H9 (cell line): Measurements from ENCODE around the gene NRCAM. TPM values are rescaled to one million over a fixed set of nuclear protein-coding genes. Genes with fewer than 3 reads are reported as not detected.

Experiments used
- DNase-seq: peaks from one replicate; pipeline ENCODE4 v3.0.0-alpha.2; 2017
- H2AFZ ChIP-seq: one replicate; pipeline ENCODE4 v1.6.1; 2013; ENCODE audit warnings: mild to moderate bottlenecking, low read length, control low read depth, moderate library complexity
- H2AK5ac ChIP-seq: 2 replicates; pipeline ENCODE4 v1.6.1; 2013; ENCODE audit warnings: low read length, control low read depth, mixed read lengths; ENCODE audit not compliant: insufficient read length
- H2BK120ac ChIP-seq: one replicate; pipeline ENCODE4 v1.6.1; 2013; ENCODE audit warnings: low read depth, mild to moderate bottlenecking, low read length, control low read depth, inconsistent platforms; ENCODE audit not compliant: poor library complexity, severe bottlenecking
- H2BK12ac ChIP-seq: 2 replicates; pipeline ENCODE4 v1.6.1; 2013; ENCODE audit warnings: low read length, control low read depth, mixed read lengths, low read depth; ENCODE audit not compliant: insufficient read length
- H2BK15ac ChIP-seq: 2 replicates; pipeline ENCODE4 v1.6.1; 2013; ENCODE audit warnings: low read depth, low read length, control low read depth
- H2BK20ac ChIP-seq: one replicate; pipeline ENCODE4 v1.6.1; 2013; ENCODE audit warnings: low read depth, mild to moderate bottlenecking, low read length, control low read depth, inconsistent platforms; ENCODE audit not compliant: poor library complexity, severe bottlenecking
- H2BK5ac ChIP-seq: 2 replicates; pipeline ENCODE4 v1.6.1; 2013; ENCODE audit warnings: low read length, control low read depth, mixed read lengths; ENCODE audit not compliant: insufficient read length
- H3K14ac ChIP-seq: 2 replicates; pipeline ENCODE4 v1.6.1; 2013; ENCODE audit warnings: low read length, control low read depth; ENCODE audit not compliant: insufficient read depth
- H3K18ac ChIP-seq: 2 replicates; pipeline ENCODE4 v1.6.1; 2013; ENCODE audit warnings: low read depth, mild to moderate bottlenecking, mixed read lengths, low read length, control low read depth; ENCODE audit not compliant: insufficient read length
- H3K23ac ChIP-seq: 2 replicates; pipeline ENCODE4 v1.6.1; 2013; ENCODE audit warnings: low read length, control low read depth, mixed read lengths, low read depth; ENCODE audit not compliant: insufficient read length
- H3K23me2 ChIP-seq: 2 replicates; pipeline ENCODE4 v1.6.1; 2013; ENCODE audit warnings: low read depth, mild to moderate bottlenecking, mixed read lengths, low read length, control low read depth; ENCODE audit not compliant: insufficient read length, poor library complexity, severe bottlenecking
- H3K27ac ChIP-seq: 2 replicates; pipeline ENCODE4 v1.5.1; 2013; ENCODE audit warnings: low read length, control low read depth, mixed read lengths, low read depth; ENCODE audit not compliant: insufficient read length
- H3K27me3 ChIP-seq: 2 replicates; pipeline ENCODE4 v1.6.1; 2013; ENCODE audit warnings: low read length, control low read depth, inconsistent platforms; ENCODE audit not compliant: insufficient read depth
- H3K4ac ChIP-seq: 2 replicates; pipeline ENCODE4 v1.6.1; 2013; ENCODE audit warnings: low read depth, mild to moderate bottlenecking, control low read depth, inconsistent platforms, low read length, moderate library complexity
- H3K4me1 ChIP-seq: 2 replicates; pipeline ENCODE4 v1.6.1; 2013; ENCODE audit warnings: low read length, control low read depth, inconsistent platforms; ENCODE audit not compliant: insufficient read depth
- H3K4me2 ChIP-seq: 2 replicates; pipeline ENCODE4 v1.6.1; 2013; ENCODE audit warnings: low read length, control low read depth, mixed read lengths; ENCODE audit not compliant: insufficient read length, insufficient read depth
- H3K56ac ChIP-seq: 2 replicates; pipeline ENCODE4 v1.6.1; 2013; ENCODE audit warnings: low read depth, mild to moderate bottlenecking, mixed read lengths, low read length, control low read depth; ENCODE audit not compliant: insufficient read length
- H3K79me1 ChIP-seq: 2 replicates; pipeline ENCODE4 v1.6.1; 2013; ENCODE audit warnings: low read depth, mild to moderate bottlenecking, moderate library complexity, low read length, control low read depth, inconsistent platforms; ENCODE audit not compliant: insufficient read depth, poor library complexity, severe bottlenecking
- H3K79me2 ChIP-seq: 2 replicates; pipeline ENCODE4 v1.6.1; 2013; ENCODE audit warnings: low read length, control low read depth, inconsistent platforms; ENCODE audit not compliant: insufficient read depth
- H3K9ac ChIP-seq: 2 replicates; pipeline ENCODE4 v1.6.1; 2013; ENCODE audit warnings: low read length, control low read depth, mixed read lengths; ENCODE audit not compliant: insufficient read length; ENCODE audit errors: extremely low read depth
- H3K9me3 ChIP-seq: one replicate; pipeline ENCODE4 v1.6.1; 2013; ENCODE audit warnings: low read depth, low read length, inconsistent platforms; ENCODE audit not compliant: control insufficient read depth
- H3T11ph ChIP-seq: one replicate; pipeline ENCODE4 v1.6.1; 2013; ENCODE audit warnings: mild to moderate bottlenecking, low read length, control low read depth, inconsistent platforms
- H4K20me1 ChIP-seq: one replicate; pipeline ENCODE4 v1.6.1; 2013; ENCODE audit not compliant: control insufficient read depth, insufficient read length, insufficient read depth
- H4K5ac ChIP-seq: 2 replicates; pipeline ENCODE4 v1.6.1; 2013; ENCODE audit warnings: low read depth, mild to moderate bottlenecking, mixed read lengths, low read length, control low read depth; ENCODE audit not compliant: insufficient read length
- H4K8ac ChIP-seq: replicated peaks from 2 replicates; pipeline ENCODE4 v1.6.1; 2013; ENCODE audit warnings: low read length, control low read depth, mixed read lengths, low read depth; ENCODE audit not compliant: insufficient read length
- H4K91ac ChIP-seq: 2 replicates; pipeline ENCODE4 v1.6.1; 2013; ENCODE audit warnings: low read depth, mild to moderate bottlenecking, moderate library complexity, mixed read lengths, low read length, control low read depth; ENCODE audit not compliant: insufficient read length
- H3K27ac Mint-ChIP-seq, 3 experiments: 2 replicates in 2 of 3; 3 replicates in 1 of 3; pipeline ENCODE4 v1.8.0; 2020 to 2021; ENCODE audit warnings: mixed read lengths in 3 of 3, mild to moderate bottlenecking in 1 of 3, moderate library complexity in 1 of 3
- H3K27me3 Mint-ChIP-seq: 2 replicates; pipeline ENCODE4 v1.8.0; 2021; ENCODE audit warnings: low read depth, mild to moderate bottlenecking, moderate library complexity, mixed read lengths
- H3K36me3 Mint-ChIP-seq, 3 experiments: 2 replicates in 2 of 3; 3 replicates in 1 of 3; pipeline ENCODE4 v1.8.0; 2020 to 2021; ENCODE audit warnings: low read depth in 3 of 3, mixed read lengths in 3 of 3; ENCODE audit not compliant: insufficient read depth in 1 of 3
- H3K4me1 Mint-ChIP-seq, 2 experiments: 2 replicates each; pipeline ENCODE4 v1.8.0; 2020; ENCODE audit warnings: mixed read lengths in 2 of 2
- H3K4me3 Mint-ChIP-seq, 2 experiments: 2 replicates in 1 of 2; 3 replicates in 1 of 2; pipeline ENCODE4 v1.8.0; 2020 to 2021; ENCODE audit warnings: mild to moderate bottlenecking in 2 of 2, mixed read lengths in 2 of 2, moderate library complexity in 1 of 2
- H3K9me3 Mint-ChIP-seq, 2 experiments: 2 replicates in 1 of 2; 3 replicates in 1 of 2; pipeline ENCODE4 v1.8.0; 2020; ENCODE audit warnings: mild to moderate bottlenecking in 2 of 2, mixed read lengths in 2 of 2, moderate library complexity in 1 of 2
- CTCF ChIP-seq: fragments of 200-600 bp; sonication (generic); conservative IDR thresholded peaks from 3 replicates; pipeline ENCODE4 v1.8.0; 2021; ENCODE audit warnings: antibody characterized with exemption, mild to moderate bottlenecking
- WGBS: extraction: QIAGEN DNeasy Blood & Tissue Kit; methylation state at CpG from one replicate; pipeline ENCODE4 v1.1.7; 2013; ENCODE audit warnings: missing lambda C conversion rate, low lambda C conversion rate, mixed read lengths; ENCODE audit not compliant: insufficient read length; ENCODE audit errors: extremely low coverage; 5-methylcytosine and 5-hydroxymethylcytosine counted together
- total RNA-seq: library from RNA; stranded (reverse); gene quantifications from 2 replicates; pipeline ENCODE4 v1.2.1, GENCODE V29; 2021

NRCAM gene
- total RNA-seq, 1 experiment from 2014 or later = 2.3 TPM

- no peaks in the 10 kb centered on the region; the same call in 1 of the 2 replicates for H3K4me1 ChIP-seq
- H2AFZ ChIP-seq = no peak overlapping the region
- H3K18ac ChIP-seq = no peak overlapping the region
- H3K4me3 Mint-ChIP-seq = no peak overlapping the region
- no peaks in the 10 kb centered on the region for H3K79me1 ChIP-seq
- no peak overlapping the region for H4K91ac ChIP-seq
- peaks cover 10 to 21% (median 11%) of the 10 kb centered on the region in 3 experiments for H3K36me3 Mint-ChIP-seq
- no peaks in the 10 kb centered on the region for H3K23me2 ChIP-seq
- no peak overlapping the region for H2BK5ac ChIP-seq
- no peak overlapping the region for H3K14ac ChIP-seq
- H3K23ac ChIP-seq = no peak overlapping the region
- peak; percentile 49 for DNase-seq
- H2BK20ac ChIP-seq = no peak overlapping the region
- no peak overlapping the region for H3K9ac ChIP-seq
- H3K9me3 Mint-ChIP-seq = peaks cover 9 to 15% of the 10 kb centered on the region in 2 experiments
- no peak for TF ChIP-seq CTCF
- no peak overlapping the region for H2BK120ac ChIP-seq
- no peak overlapping the region for H4K5ac ChIP-seq
- no peak overlapping the region for H3T11ph ChIP-seq
- no peaks in the 10 kb centered on the region for H3K27me3 ChIP-seq
- H4K8ac ChIP-seq = no peak overlapping the region
- H3K4me2 ChIP-seq = no peak overlapping the region
- no peak overlapping the region for H2BK12ac ChIP-seq
- no peaks in the 10 kb centered on the region for H4K20me1 ChIP-seq
- no peaks in the 10 kb centered on the region for H3K79me2 ChIP-seq
- H3K4ac ChIP-seq = no peak overlapping the region
- H3K27ac Mint-ChIP-seq = peak overlapping the region in 1 of 3 experiments; percentile 84; a peak in 3 of 7 replicates
- H2BK15ac ChIP-seq = no peak overlapping the region
- no peaks in the 10 kb centered on the region for H3K27me3 Mint-ChIP-seq
- H3K9me3 ChIP-seq = no peaks in the 10 kb centered on the region
- H3K56ac ChIP-seq = no peak overlapping the region
- no peak overlapping the region for H3K27ac ChIP-seq
- peaks cover 12 to 16% of the 10 kb centered on the region in 2 experiments for H3K4me1 Mint-ChIP-seq
- no CpG with 5 or more reads among the region's 7 CpGs for WGBS
- H2AK5ac ChIP-seq = no peak overlapping the region
Measured at GRCh38 chr7:108211382-108212201, 244.6 kb downstream of the NRCAM start.
